DOHH2 (cell line): ENCODE data around the gene AMPH.
"Not testable (repeated sequence)": the region's sequence is repeated elsewhere in the genome, so short reads cannot be mapped to it uniquely, and the experiment has no call there.

Source experiments
- EZH2phosphoT487 ChIP-seq: fragments of 200-600 bp; sonication (generic); IDR thresholded peaks from 2 replicates; pipeline ENCODE4 v1.6.1; 2017; ENCODE audit warnings: borderline replicate concordance, mild to moderate bottlenecking, antibody characterized with exemption, low read length, moderate library complexity, mixed read lengths
- TF ChIP-seq, protein P1 (sequence below): fragments of 200-600 bp; sonication (generic); IDR thresholded peaks from one replicate; pipeline ENCODE4 v1.5.1; 2014; ENCODE audit warnings: antibody characterized with exemption, mild to moderate bottlenecking, low read depth, low read length; ENCODE audit not compliant: poor library complexity, severe bottlenecking

- TF ChIP-seq, protein P1, sequence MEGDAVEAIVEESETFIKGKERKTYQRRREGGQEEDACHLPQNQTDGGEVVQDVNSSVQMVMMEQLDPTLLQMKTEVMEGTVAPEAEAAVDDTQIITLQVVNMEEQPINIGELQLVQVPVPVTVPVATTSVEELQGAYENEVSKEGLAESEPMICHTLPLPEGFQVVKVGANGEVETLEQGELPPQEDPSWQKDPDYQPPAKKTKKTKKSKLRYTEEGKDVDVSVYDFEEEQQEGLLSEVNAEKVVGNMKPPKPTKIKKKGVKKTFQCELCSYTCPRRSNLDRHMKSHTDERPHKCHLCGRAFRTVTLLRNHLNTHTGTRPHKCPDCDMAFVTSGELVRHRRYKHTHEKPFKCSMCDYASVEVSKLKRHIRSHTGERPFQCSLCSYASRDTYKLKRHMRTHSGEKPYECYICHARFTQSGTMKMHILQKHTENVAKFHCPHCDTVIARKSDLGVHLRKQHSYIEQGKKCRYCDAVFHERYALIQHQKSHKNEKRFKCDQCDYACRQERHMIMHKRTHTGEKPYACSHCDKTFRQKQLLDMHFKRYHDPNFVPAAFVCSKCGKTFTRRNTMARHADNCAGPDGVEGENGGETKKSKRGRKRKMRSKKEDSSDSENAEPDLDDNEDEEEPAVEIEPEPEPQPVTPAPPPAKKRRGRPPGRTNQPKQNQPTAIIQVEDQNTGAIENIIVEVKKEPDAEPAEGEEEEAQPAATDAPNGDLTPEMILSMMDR, result not testable (repeated sequence)
- not testable (repeated sequence) for TF ChIP-seq EZH2phosphoT487
Measured at GRCh38 chr7:38350777-38351176, 280.4 kb downstream of the AMPH start.
